ENCODE measurements around the gene DOK7. TPM values are rescaled to one million over a fixed set of nuclear protein-coding genes. Genes with fewer than 3 reads are reported as not detected.

DOK7 gene
- total RNA-seq, 2 experiments from 2014 or later: not detected

- Mint-ChIP-seq H3K9me3 (no peaks in the 10 kb centered on the region), H3K4me3 (no peak overlapping the region), H3K27ac (no peak overlapping the region), H3K36me3 (ENCODE audit: low read depth) (no peaks in the 10 kb centered on the region), H3K27me3 (no peaks in the 10 kb centered on the region), H3K4me1 (ENCODE audit: low read depth) (no peaks in the 10 kb centered on the region)
- CTCF ChIA-PET: interaction anchor here (0.9 to 1.9 kb wide), 2 partner anchors 54 to 81 kb away, joined by 3 to 9 read pairs; no protein-coding TSS in a partner anchor
- POLR2A ChIA-PET: interaction anchor here (0.6 kb wide), 1 partner anchor 229 kb away, joined by 3 read pairs; no protein-coding TSS in a partner anchor
- intact Hi-C loops (cut with micrococcal nuclease): no loop called here
- DNase-seq (no peak), ATAC-seq (no peak)
- no peak for TF ChIP-seq CTCF (IDR thresholded peaks at IDR 0.05)
These were observed 36.0 kb upstream of the DOK7 start for GRCh38 chr4:3427134-3427476.

GRCh38 chr4:3427706-3428446 lies 35.2 kb upstream of the DOK7 start:
- Mint-ChIP-seq H3K9me3 (no peaks in the 10 kb centered on the region), H3K27me3 (no peaks in the 10 kb centered on the region), H3K4me3 (no peak overlapping the region), H3K4me1 (ENCODE audit: low read depth) (no peaks in the 10 kb centered on the region), H3K36me3 (ENCODE audit: low read depth) (no peaks in the 10 kb centered on the region), H3K27ac (no peak overlapping the region)
- intact Hi-C loops (cut with micrococcal nuclease): no loop called here
- no peak for ATAC-seq
- no peak for TF ChIP-seq CTCF (IDR thresholded peaks at IDR 0.05)
- ChIA-PET CTCF (interaction anchor here (0.9 to 1.9 kb wide), 2 partner anchors 53 to 82 kb away, joined by 3 to 9 read pairs; no protein-coding TSS in a partner anchor), POLR2A (no interaction called here)
- no peak for DNase-seq

- no peak overlapping the region for H3K27ac Mint-ChIP-seq
- H3K4me3 Mint-ChIP-seq: no peak overlapping the region
- H3K4me1 Mint-ChIP-seq (ENCODE audit: low read depth): no peaks in the 10 kb centered on the region
- H3K9me3 Mint-ChIP-seq: no peaks in the 10 kb centered on the region
- H3K36me3 Mint-ChIP-seq (ENCODE audit: low read depth): no peaks in the 10 kb centered on the region
- CTCF ChIA-PET: interaction anchor here (1.1 to 2.0 kb wide), 2 partner anchors 51 to 83 kb away, joined by 4 to 7 read pairs; no protein-coding TSS in a partner anchor
- no peak for TF ChIP-seq CTCF (IDR thresholded peaks at IDR 0.05)
- ATAC-seq (no peak), DNase-seq (no peak)
- POLR2A ChIA-PET: interaction anchor here (0.6 kb wide), 1 partner anchor 316 kb away, joined by 3 read pairs; no protein-coding TSS in a partner anchor
- intact Hi-C loops (cut with micrococcal nuclease): no loop called here
- H3K27me3 Mint-ChIP-seq: no peaks in the 10 kb centered on the region
These were observed 33.5 kb upstream of the DOK7 start for GRCh38 chr4:3429651-3430050.

- DNase-seq: no peak
- Mint-ChIP-seq H3K27me3 (no peaks in the 10 kb centered on the region), H3K27ac (no peak overlapping the region), H3K4me1 (ENCODE audit: low read depth) (no peaks in the 10 kb centered on the region), H3K36me3 (ENCODE audit: low read depth) (no peaks in the 10 kb centered on the region), H3K9me3 (no peaks in the 10 kb centered on the region), H3K4me3 (no peak overlapping the region)
- no peak for ATAC-seq
- ChIA-PET CTCF (interaction anchor here (2.0 kb wide), 1 partner anchor 50 kb away, joined by 7 read pairs; no protein-coding TSS in a partner anchor), POLR2A (no interaction called here)
- intact Hi-C loops (cut with micrococcal nuclease): no loop called here
- no peak for TF ChIP-seq CTCF (IDR thresholded peaks at IDR 0.05)
These were observed 32.6 kb upstream of the DOK7 start for GRCh38 chr4:3430524-3430923.

- Mint-ChIP-seq H3K36me3 (ENCODE audit: low read depth) (no peaks in the 10 kb centered on the region), H3K27ac (no peak overlapping the region), H3K27me3 (no peaks in the 10 kb centered on the region), H3K9me3 (no peaks in the 10 kb centered on the region), H3K4me1 (ENCODE audit: low read depth) (no peaks in the 10 kb centered on the region), H3K4me3 (no peak overlapping the region)
- CTCF ChIA-PET: no interaction called here
- DNase-seq: no peak
- POLR2A ChIA-PET: no interaction called here
- intact Hi-C loops (cut with micrococcal nuclease): no loop called here
- ATAC-seq: no peak
- no peak for TF ChIP-seq CTCF (IDR thresholded peaks at IDR 0.05)
These were observed 31.6 kb upstream of the DOK7 start for GRCh38 chr4:3431446-3431993.
